Caco-2 (cell line): ENCODE results near the gene FADD. TPM values are rescaled to one million over a fixed set of nuclear protein-coding genes. Genes with fewer than 3 reads are reported as not detected.
"Not testable (repeated sequence)": the region's sequence is repeated elsewhere in the genome, so short reads cannot be mapped to it uniquely, and the experiment has no call there.

Source experiments
- BruUV-seq: library from RNA; stranded (reverse); fragments of 400-500 nt; replicated peaks from 2 replicates; lab custom pipeline; 2021; lab: Mats Ljungman, UMichigan
- CTCF ChIA-PET: fragments of 300-600 bp; sonication (Branson Sonifier 250); formaldehyde crosslinking; loops from one replicate; lab custom pipeline; 2022; ENCODE audit warnings: antibody characterized with exemption; lab: Charles Lee
- POLR2A ChIA-PET: fragments of 300-600 bp; sonication (Branson Sonifier 250); formaldehyde crosslinking; loops from one replicate; lab custom pipeline; 2022; ENCODE audit warnings: antibody characterized with exemption; lab: Charles Lee
- DNase-seq, 2 experiments: peaks; one replicate each; pipeline versions ENCODE4 v3.0.0 to v3.0.0-alpha.2; 2020 to 2022
- H3K27me3 ChIP-seq: replicated peaks from 2 replicates; pipeline ENCODE4 v1.6.0; 2011; ENCODE audit warnings: low read length; ENCODE audit not compliant: control insufficient read depth, insufficient read depth
- H3K36me3 ChIP-seq: 2 replicates; pipeline ENCODE4 v1.5.1; 2011; ENCODE audit warnings: low read length; ENCODE audit not compliant: control insufficient read depth, insufficient read depth
- H3K4me1 ChIP-seq: fragments of 250-450 bp; sonication (Bioruptor Pico); 2 replicates; pipeline ENCODE4 v1.5.1; 2020; ENCODE audit warnings: mild to moderate bottlenecking
- H3K4me3 ChIP-seq: 2 replicates; pipeline ENCODE4 v1.5.1; 2011; ENCODE audit warnings: low read depth, mild to moderate bottlenecking, control low read depth, low read length
- H3K9me3 ChIP-seq: fragments of 250-450 bp; sonication (Bioruptor Pico); 2 replicates; pipeline ENCODE4 v1.5.1; 2020; ENCODE audit warnings: mild to moderate bottlenecking, moderate library complexity
- H3K27ac Mint-ChIP-seq: one replicate; pipeline ENCODE4 v1.8.0; 2022; ENCODE audit warnings: mixed read lengths; ENCODE audit not compliant: unreplicated experiment
- H3K27me3 Mint-ChIP-seq: one replicate; pipeline ENCODE4 v1.8.0; 2022; ENCODE audit warnings: mixed read lengths; ENCODE audit not compliant: insufficient read depth, unreplicated experiment
- H3K36me3 Mint-ChIP-seq: one replicate; pipeline ENCODE4 v1.8.0; 2022; ENCODE audit warnings: mild to moderate bottlenecking, mixed read lengths; ENCODE audit not compliant: insufficient read depth, unreplicated experiment
- H3K4me1 Mint-ChIP-seq: one replicate; pipeline ENCODE4 v1.8.0; 2022; ENCODE audit warnings: low read depth, mixed read lengths; ENCODE audit not compliant: unreplicated experiment
- H3K4me3 Mint-ChIP-seq: one replicate; pipeline ENCODE4 v1.8.0; 2022; ENCODE audit warnings: mild to moderate bottlenecking, moderate library complexity, mixed read lengths; ENCODE audit not compliant: unreplicated experiment
- H3K9me3 Mint-ChIP-seq: one replicate; pipeline ENCODE4 v1.8.0; 2022; ENCODE audit warnings: mixed read lengths; ENCODE audit not compliant: unreplicated experiment
- intact Hi-C: fragments of 100-400 bp; cut with micrococcal nuclease; formaldehyde crosslinking; loops from one replicate; pipeline ENCODE4 v1.10.0; 2022; ENCODE audit not compliant: unreplicated experiment
- total RNA-seq: library from RNA; stranded (reverse); gene quantifications from 2 replicates; pipeline ENCODE4 v1.2.3, GENCODE V29; 2022
- TF ChIP-seq, protein P1 (sequence below), 2 experiments: fragments of 200-600 bp in 1 of 2; IDR thresholded peaks; 1 replicate in 1 of 2; 2 replicates in 1 of 2; pipeline versions ENCODE4 v1.5.1 to v1.8.0; 2011 to 2022; ENCODE audit warnings: antibody characterized with exemption in 1 of 2, control low read depth in 1 of 2, inconsistent platforms in 1 of 2, low read depth in 1 of 2, low read length in 1 of 2, mild to moderate bottlenecking in 1 of 2, moderate library complexity in 1 of 2; ENCODE audit not compliant: insufficient read depth in 1 of 2, severe bottlenecking in 1 of 2, unreplicated experiment in 1 of 2

The FADD gene
- total RNA-seq, 1 experiment from 2014 or later = 51.3 TPM

DNA sequence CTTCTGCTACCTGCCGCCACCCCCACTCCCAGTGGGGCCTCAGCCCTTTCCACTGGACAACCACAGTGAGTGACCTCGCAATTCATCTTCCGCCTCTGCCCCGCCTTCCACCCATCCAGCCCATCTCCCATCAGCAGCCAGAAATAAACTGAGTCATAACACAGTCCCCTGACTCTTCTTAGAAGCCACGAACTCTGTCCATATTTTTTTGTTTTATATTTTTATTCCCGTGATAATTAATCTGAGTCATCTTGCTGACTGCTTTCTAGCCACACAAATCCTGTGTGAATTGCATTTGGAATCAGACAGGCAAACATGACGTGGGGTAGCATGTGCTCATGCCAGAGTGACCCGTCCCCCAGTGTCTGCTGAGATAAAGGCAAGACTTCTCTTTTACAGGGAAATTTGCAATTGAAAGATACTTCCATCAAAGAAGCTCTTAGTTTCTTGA is 7.0 kb downstream of the FADD start:
- Histone ChIP-seq H3K27me3 (no peaks in the 10 kb centered on the region), H3K4me3 (no peak overlapping the region), H3K4me1 (peaks cover 27% of the 10 kb centered on the region), H3K36me3 (peaks cover 7% of the 10 kb centered on the region), H3K9me3 (no peaks in the 10 kb centered on the region)
- H3K9me3 Mint-ChIP-seq = no peaks in the 10 kb centered on the region
- TF ChIP-seq, protein P1, sequence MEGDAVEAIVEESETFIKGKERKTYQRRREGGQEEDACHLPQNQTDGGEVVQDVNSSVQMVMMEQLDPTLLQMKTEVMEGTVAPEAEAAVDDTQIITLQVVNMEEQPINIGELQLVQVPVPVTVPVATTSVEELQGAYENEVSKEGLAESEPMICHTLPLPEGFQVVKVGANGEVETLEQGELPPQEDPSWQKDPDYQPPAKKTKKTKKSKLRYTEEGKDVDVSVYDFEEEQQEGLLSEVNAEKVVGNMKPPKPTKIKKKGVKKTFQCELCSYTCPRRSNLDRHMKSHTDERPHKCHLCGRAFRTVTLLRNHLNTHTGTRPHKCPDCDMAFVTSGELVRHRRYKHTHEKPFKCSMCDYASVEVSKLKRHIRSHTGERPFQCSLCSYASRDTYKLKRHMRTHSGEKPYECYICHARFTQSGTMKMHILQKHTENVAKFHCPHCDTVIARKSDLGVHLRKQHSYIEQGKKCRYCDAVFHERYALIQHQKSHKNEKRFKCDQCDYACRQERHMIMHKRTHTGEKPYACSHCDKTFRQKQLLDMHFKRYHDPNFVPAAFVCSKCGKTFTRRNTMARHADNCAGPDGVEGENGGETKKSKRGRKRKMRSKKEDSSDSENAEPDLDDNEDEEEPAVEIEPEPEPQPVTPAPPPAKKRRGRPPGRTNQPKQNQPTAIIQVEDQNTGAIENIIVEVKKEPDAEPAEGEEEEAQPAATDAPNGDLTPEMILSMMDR (IDR thresholded peaks at IDR 0.05; ENCODE audit: insufficient read depth in 1 of 2, low read depth in 1 of 2, low read length in 1 of 2, severe bottlenecking in 1 of 2, unreplicated experiment in 1 of 2) = no peak
- no peak overlapping the region for H3K4me3 Mint-ChIP-seq
- no peak overlapping the region for H3K27ac Mint-ChIP-seq
- intact Hi-C loops = no loop called here
- H3K4me1 Mint-ChIP-seq = peaks cover 29% of the 10 kb centered on the region
- no TSS peak for BruUV-seq
- ChIA-PET POLR2A (interaction anchor here (0.5 to 0.6 kb wide), 2 partner anchors 10 to 51 kb away, joined by 4 to 8 read pairs; no protein-coding TSS in a partner anchor), CTCF (no interaction called here)
- H3K27me3 Mint-ChIP-seq = no peaks in the 10 kb centered on the region
- peaks cover 44% of the 10 kb centered on the region for H3K36me3 Mint-ChIP-seq
- no peak for DNase-seq

DNA sequence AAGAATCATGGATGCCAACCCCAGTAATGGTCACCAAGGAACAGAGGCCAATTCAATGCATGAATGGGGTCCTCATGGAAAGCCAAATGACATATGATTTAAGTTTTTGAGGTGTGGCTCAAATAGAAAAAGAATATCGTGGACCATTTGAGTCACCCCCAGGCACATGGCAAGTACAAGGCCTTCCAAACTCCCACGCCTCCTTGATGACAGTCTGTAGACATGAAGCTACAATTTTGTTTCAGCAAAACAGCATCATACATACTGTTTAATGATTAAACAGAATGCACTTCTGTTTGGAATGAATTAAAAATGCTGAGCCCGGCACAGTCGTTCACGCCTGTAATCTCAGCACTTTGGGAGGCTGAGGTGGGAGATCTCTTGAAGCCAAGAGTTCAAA is 7.4 kb downstream of the FADD start:
- no TSS peak for BruUV-seq
- H3K27me3 ChIP-seq = no peaks in the 10 kb centered on the region
- Mint-ChIP-seq H3K4me1 (peaks cover 28% of the 10 kb centered on the region), H3K27ac (no peak overlapping the region), H3K4me3 (no peak overlapping the region), H3K27me3 (no peaks in the 10 kb centered on the region), H3K9me3 (no peaks in the 10 kb centered on the region), H3K36me3 (peaks cover 40% of the 10 kb centered on the region)
- H3K4me3 ChIP-seq = no peak overlapping the region
- H3K36me3 ChIP-seq = peaks cover 6% of the 10 kb centered on the region
- TF ChIP-seq, protein P1 (IDR thresholded peaks at IDR 0.05; ENCODE audit: insufficient read depth in 1 of 2, low read depth in 1 of 2, low read length in 1 of 2, severe bottlenecking in 1 of 2, unreplicated experiment in 1 of 2) = no peak
- intact Hi-C loops = no loop called here
- ChIA-PET CTCF (no interaction called here), POLR2A (interaction anchor here (0.6 kb wide), 1 partner anchor 10 kb away, joined by 4 read pairs; no protein-coding TSS in a partner anchor)
- DNase-seq = no peak
- peaks cover 26% of the 10 kb centered on the region for H3K4me1 ChIP-seq
- no peaks in the 10 kb centered on the region for H3K9me3 ChIP-seq

GRCh38 chr11:70212227-70212811 is 9.2 kb downstream of the FADD start:
- peaks cover 28% of the 10 kb centered on the region for H3K4me1 Mint-ChIP-seq
- Histone ChIP-seq H3K4me1 (peaks cover 26% of the 10 kb centered on the region), H3K4me3 (no peak overlapping the region), H3K36me3 (no peaks in the 10 kb centered on the region; the same call in 1 of the 2 replicates), H3K27me3 (no peaks in the 10 kb centered on the region), H3K9me3 (no peaks in the 10 kb centered on the region)
- POLR2A ChIA-PET = no interaction called here
- H3K4me3 Mint-ChIP-seq = peak overlapping the region; percentile 53
- peak overlapping the region; percentile 33 for H3K27ac Mint-ChIP-seq
- peak; percentile 84 to 85 for DNase-seq
- CTCF ChIA-PET = interaction anchor here (1.1 kb wide), 1 partner anchor 20 kb away, joined by 4 read pairs; no protein-coding TSS in a partner anchor
- intact Hi-C loops = no loop called here
- no peaks in the 10 kb centered on the region for H3K9me3 Mint-ChIP-seq
- TF ChIP-seq, protein P1 (IDR thresholded peaks at IDR 0.05; ENCODE audit: insufficient read depth in 1 of 2, low read depth in 1 of 2, low read length in 1 of 2, severe bottlenecking in 1 of 2, unreplicated experiment in 1 of 2) = no peak
- peaks cover 23% of the 10 kb centered on the region for H3K36me3 Mint-ChIP-seq
- H3K27me3 Mint-ChIP-seq = no peaks in the 10 kb centered on the region
- no TSS peak for BruUV-seq

DNA sequence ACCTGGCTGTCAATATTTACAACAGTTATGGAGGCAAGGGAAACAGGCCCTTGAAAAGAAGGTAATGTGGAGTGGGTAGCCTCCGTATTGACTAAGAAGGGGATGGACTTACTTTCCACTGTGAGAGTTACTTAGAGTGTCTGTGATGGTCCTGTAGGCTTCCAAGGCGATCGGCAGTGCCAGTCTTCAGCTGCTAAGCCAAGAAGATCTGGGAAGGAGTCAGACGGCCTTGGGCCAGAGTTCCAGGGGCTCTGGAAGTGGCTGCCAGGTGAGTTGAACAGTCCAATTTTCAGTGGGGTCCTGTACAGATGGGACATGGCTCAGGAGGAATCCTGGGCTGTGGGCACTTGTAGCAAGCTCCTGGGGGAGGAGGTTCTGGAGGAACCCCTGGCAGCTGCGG is 14.3 kb downstream of the FADD start:
- H3K36me3 ChIP-seq, intact Hi-C loops, BruUV-seq, H3K27me3 ChIP-seq, H3K4me3 Mint-ChIP-seq, H3K9me3 ChIP-seq, H3K9me3 Mint-ChIP-seq, DNase-seq, H3K4me3 ChIP-seq, H3K36me3 Mint-ChIP-seq, CTCF ChIA-PET, POLR2A ChIA-PET, H3K27me3 Mint-ChIP-seq, H3K27ac Mint-ChIP-seq: not testable (repeated sequence)
- H3K4me1 Mint-ChIP-seq = peaks cover 34% of the 10 kb centered on the region
- H3K4me1 ChIP-seq = peaks cover 34% of the 10 kb centered on the region

- H3K4me3 Mint-ChIP-seq, H3K36me3 ChIP-seq, CTCF ChIA-PET, H3K27me3 ChIP-seq, H3K4me3 ChIP-seq, H3K9me3 Mint-ChIP-seq, BruUV-seq, H3K27ac Mint-ChIP-seq, H3K27me3 Mint-ChIP-seq, H3K9me3 ChIP-seq, DNase-seq, intact Hi-C loops, H3K36me3 Mint-ChIP-seq: not testable (repeated sequence)
- POLR2A ChIA-PET = interaction anchor here (0.7 kb wide), 1 partner anchor 19 kb away, joined by 5 read pairs; no protein-coding TSS in a partner anchor
- H3K4me1 ChIP-seq = peaks cover 28% of the 10 kb centered on the region
- H3K4me1 Mint-ChIP-seq = peaks cover 28% of the 10 kb centered on the region
Observed at GRCh38 chr11:70218076-70218475, 15.0 kb downstream of the FADD start.
